Panc1 (cell line): ENCODE data around the gene BNC1. TPM values are rescaled to one million over a fixed set of nuclear protein-coding genes. Genes with fewer than 3 reads are reported as not detected.

Experiments
- ATAC-seq: fragments of 200-7000 bp; cut with Tn5 transposase; 2 replicates; pipeline ENCODE4 v1.9.1; 2020; ENCODE audit warnings: mild to moderate bottlenecking, moderate library complexity
- BruUV-seq: library from RNA; stranded (reverse); fragments of 400-500 nt; replicated peaks from 2 replicates; lab custom pipeline; 2021; lab: Mats Ljungman, UMichigan
- CTCF ChIA-PET: fragments of 300-600 bp; sonication (Branson Sonifier 250); formaldehyde crosslinking; loops from one replicate; lab custom pipeline; 2022; ENCODE audit warnings: antibody characterized with exemption; lab: Charles Lee
- POLR2A ChIA-PET: fragments of 300-600 bp; sonication (Branson Sonifier 250); formaldehyde crosslinking; loops from one replicate; lab custom pipeline; 2022; ENCODE audit warnings: antibody characterized with exemption; lab: Charles Lee
- DNase-seq: peaks from one replicate; pipeline ENCODE4 v3.0.0-alpha.2; 2010; ENCODE audit warnings: low read depth, low spot score
- H3K27ac ChIP-seq: 2 replicates; pipeline ENCODE4 v1.5.1; 2011; ENCODE audit warnings: mild to moderate bottlenecking, low read length, inconsistent platforms
- H3K27me3 ChIP-seq: fragments of 200-500 bp; sonication (Bioruptor generic); 2 replicates; pipeline ENCODE4 v1.6.0; 2014; ENCODE audit warnings: low read length, inconsistent platforms; ENCODE audit not compliant: control insufficient read depth, insufficient read depth
- H3K36me3 ChIP-seq: fragments of 200-500 bp; sonication (Bioruptor generic); 2 replicates; pipeline ENCODE4 v1.5.1; 2014; ENCODE audit warnings: inconsistent platforms, mild to moderate bottlenecking, low read length, moderate library complexity; ENCODE audit not compliant: control insufficient read depth, insufficient read depth
- H3K4me1 ChIP-seq: 2 replicates; pipeline ENCODE4 v1.5.1; 2011; ENCODE audit warnings: inconsistent platforms, mild to moderate bottlenecking, low read length, moderate library complexity; ENCODE audit not compliant: control insufficient read depth, insufficient read depth
- H3K4me3 ChIP-seq, 2 experiments: 2 replicates each; pipeline ENCODE4 v1.5.1; 2011 to 2012; ENCODE audit warnings: low read depth in 2 of 2, low read length in 2 of 2, mild to moderate bottlenecking in 2 of 2, inconsistent platforms in 1 of 2, moderate library complexity in 1 of 2
- H3K9me3 ChIP-seq: fragments of 200-500 bp; sonication (Bioruptor generic); 2 replicates; pipeline ENCODE4 v1.5.1; 2014; ENCODE audit warnings: low read depth, mild to moderate bottlenecking, inconsistent platforms, low read length, moderate library complexity; ENCODE audit not compliant: control insufficient read depth, insufficient read depth
- CTCF ChIP-seq: fragments of 450-650 bp; IDR thresholded peaks from 2 replicates; pipeline ENCODE4 v1.5.1; 2017; ENCODE audit warnings: mild to moderate bottlenecking
- POLR2AphosphoS5 ChIP-seq: IDR thresholded peaks from 2 replicates; pipeline ENCODE4 v1.6.1; 2012; ENCODE audit warnings: mild to moderate bottlenecking, low read depth, low read length, moderate library complexity
- REST ChIP-seq, 2 experiments: IDR thresholded peaks; 2 replicates each; pipeline ENCODE4 v1.6.1; 2011 to 2012; ENCODE audit warnings: low read depth in 2 of 2, control low read depth in 1 of 2, low read length in 1 of 2, mild to moderate bottlenecking in 1 of 2, moderate library complexity in 1 of 2; ENCODE audit not compliant: insufficient read depth in 1 of 2
- SIN3A ChIP-seq: IDR thresholded peaks from 2 replicates; pipeline ENCODE4 v1.6.1; 2012; ENCODE audit warnings: low read depth, mild to moderate bottlenecking, low read length, moderate library complexity, borderline replicate concordance; ENCODE audit not compliant: insufficient read depth
- TCF7L2 ChIP-seq: IDR thresholded peaks from 2 replicates; pipeline ENCODE4 v1.6.1; 2011; ENCODE audit warnings: mild to moderate bottlenecking, low read depth, low read length, inconsistent platforms
- in situ Hi-C: cut with HindIII; loops from 2 replicates; pipeline ENCODE4 v1.10.0; 2016; ENCODE audit warnings: low sequenced_read_pairs, low pct_unique_long_range_greater_than_20kb
- intact Hi-C: fragments of 100-400 bp; cut with micrococcal nuclease; formaldehyde crosslinking; loops from one replicate; pipeline ENCODE4 v1.10.0; 2022; ENCODE audit not compliant: unreplicated experiment
- total RNA-seq: library from RNA; stranded (reverse); gene quantifications from one replicate; pipeline ENCODE4 v1.2.1, GENCODE V29; 2021; ENCODE audit not compliant: unreplicated experiment

BNC1 gene
- total RNA-seq, 1 experiment from 2014 or later = not detected

- H3K27ac ChIP-seq = no peak overlapping the region
Measured at GRCh38 chr15:83310521-83311456, 26.3 kb upstream of the BNC1 start.

GRCh38 chr15:83308671-83309070 lies 24.2 kb upstream of the BNC1 start:
- ChIA-PET CTCF (no interaction called here), POLR2A (no interaction called here)
- no peak overlapping the region for H3K27ac ChIP-seq
- no TSS peak for BruUV-seq
- no peaks in the 10 kb centered on the region for H3K9me3 ChIP-seq
- no peak overlapping the region for H3K4me3 ChIP-seq
- ATAC-seq (no peak), DNase-seq (no peak)
- in situ Hi-C loops = no loop called here
- no peaks in the 10 kb centered on the region for H3K27me3 ChIP-seq
- intact Hi-C loops = no loop called here
- H3K36me3 ChIP-seq = no peaks in the 10 kb centered on the region
- H3K4me1 ChIP-seq = no peaks in the 10 kb centered on the region
- TF ChIP-seq CTCF = no peak
- no peak for TF ChIP-seq TCF7L2
- TF ChIP-seq SIN3A = no peak
- no peak for TF ChIP-seq REST (IDR thresholded peaks at IDR 0.05; ENCODE audit: insufficient read depth in 1 of 2, low read depth in 2 of 2, low read length in 1 of 2)

More at GRCh38 chr15:83310521-83311456, 26.3 kb upstream of the BNC1 start:
- Histone ChIP-seq H3K4me3 (no peak overlapping the region), H3K9me3 (no peaks in the 10 kb centered on the region), H3K27me3 (no peaks in the 10 kb centered on the region), H3K36me3 (no peaks in the 10 kb centered on the region), H3K4me1 (no peaks in the 10 kb centered on the region)
- CTCF ChIA-PET = no interaction called here
- DNase-seq (no peak), ATAC-seq (no peak)
- intact Hi-C loops (no loop called here), in situ Hi-C loops (no loop called here)
- POLR2A ChIA-PET = no interaction called here
- no TSS peak for BruUV-seq
- TF ChIP-seq SIN3A (no peak), REST (IDR thresholded peaks at IDR 0.05; ENCODE audit: insufficient read depth in 1 of 2, low read depth in 2 of 2, low read length in 1 of 2) (no peak), POLR2AphosphoS5 (no peak), CTCF (no peak), TCF7L2 (no peak)
